IMR-90 (cell line): ENCODE data around the gene TMC3. TPM values are rescaled to one million over a fixed set of nuclear protein-coding genes. Genes with fewer than 3 reads are reported as not detected.
A peak's percentile ranks its signal among the peaks of the same experiment; 100 is the strongest.

Experiments
- ATAC-seq: fragments of 200-7000 bp; cut with Tn5 transposase; 2 replicates; pipeline ENCODE4 v1.9.1; 2020; ENCODE audit warnings: low read depth, mild to moderate bottlenecking, moderate library complexity
- BruUV-seq: library from RNA; stranded (reverse); fragments of 400-500 nt; replicated peaks from 2 replicates; lab custom pipeline; 2021; lab: Mats Ljungman, UMichigan
- CTCF ChIA-PET: fragments of 300-600 bp; formaldehyde crosslinking; extraction: SDS; loops from one replicate; lab custom pipeline; 2021; ENCODE audit warnings: antibody characterized with exemption; lab: Yijun Ruan, JAX
- POLR2A ChIA-PET: fragments of 300-600 bp; sonication (Branson Sonifier 250); formaldehyde crosslinking; loops from one replicate; lab custom pipeline; 2022; ENCODE audit warnings: antibody characterized with exemption; ENCODE audit not compliant: unreplicated experiment; lab: Charles Lee
- DNase-seq: peaks from one replicate; pipeline ENCODE4 v3.0.0; 2013
- H2AFZ ChIP-seq: replicated peaks from 2 replicates; pipeline ENCODE3; 2013; ENCODE audit warnings: low read length, mild to moderate bottlenecking; ENCODE audit not compliant: poor library complexity
- H2AK5ac ChIP-seq: 2 replicates; pipeline ENCODE4 v1.6.1; 2013; ENCODE audit warnings: low read depth, low read length, inconsistent platforms
- H2AK9ac ChIP-seq: replicated peaks from 2 replicates; pipeline ENCODE3; 2013; ENCODE audit warnings: mild to moderate bottlenecking, low read depth, low read length, moderate library complexity; ENCODE audit not compliant: poor library complexity
- H2BK120ac ChIP-seq: 2 replicates; pipeline ENCODE4 v1.6.1; 2013; ENCODE audit warnings: low read depth, low read length, inconsistent platforms
- H2BK15ac ChIP-seq: 3 replicates; pipeline ENCODE4 v1.6.1; 2013; ENCODE audit warnings: low read depth, low read length, inconsistent platforms
- H2BK20ac ChIP-seq: 2 replicates; pipeline ENCODE4 v1.6.1; 2013; ENCODE audit warnings: low read depth, mild to moderate bottlenecking, inconsistent platforms, low read length, moderate library complexity
- H2BK5ac ChIP-seq: 2 replicates; pipeline ENCODE4 v1.6.1; 2013; ENCODE audit warnings: mild to moderate bottlenecking, low read depth, low read length, inconsistent platforms; ENCODE audit not compliant: poor library complexity, severe bottlenecking
- H3K14ac ChIP-seq: replicated peaks from 2 replicates; pipeline ENCODE4 v1.6.1; 2013; ENCODE audit warnings: low read depth, low read length, inconsistent platforms
- H3K18ac ChIP-seq: 2 replicates; pipeline ENCODE4 v1.6.1; 2013; ENCODE audit warnings: low read depth, low read length, control low read depth
- H3K23ac ChIP-seq: 2 replicates; pipeline ENCODE4 v1.6.1; 2013; ENCODE audit warnings: low read depth, low read length, inconsistent platforms
- H3K27ac ChIP-seq: 2 replicates; pipeline ENCODE4 v1.5.1; 2013; ENCODE audit warnings: mild to moderate bottlenecking, control low read depth, low read length; ENCODE audit not compliant: insufficient read depth
- H3K27me3 ChIP-seq: 2 replicates; pipeline ENCODE4 v1.6.1; 2013; ENCODE audit warnings: low read length; ENCODE audit not compliant: control insufficient read depth, insufficient read depth
- H3K36me3 ChIP-seq: 2 replicates; pipeline ENCODE4 v1.6.1; 2013; ENCODE audit warnings: low read length, mixed read lengths; ENCODE audit not compliant: control insufficient read depth, insufficient read depth
- H3K4ac ChIP-seq: 2 replicates; pipeline ENCODE4 v1.6.1; 2013; ENCODE audit warnings: low read depth, low read length, inconsistent platforms
- H3K4me1 ChIP-seq: 2 replicates; pipeline ENCODE4 v1.6.1; 2013; ENCODE audit warnings: low read length, mixed read lengths; ENCODE audit not compliant: control insufficient read depth, insufficient read depth
- H3K4me2 ChIP-seq: 2 replicates; pipeline ENCODE4 v1.6.1; 2013; ENCODE audit warnings: low read depth, mild to moderate bottlenecking, control low read depth, low read length, moderate library complexity
- H3K4me3 ChIP-seq: 2 replicates; pipeline ENCODE4 v1.5.1; 2013; ENCODE audit warnings: low read depth, mild to moderate bottlenecking, control low read depth, low read length, moderate library complexity; ENCODE audit not compliant: insufficient read depth
- H3K56ac ChIP-seq: 2 replicates; pipeline ENCODE4 v1.6.1; 2013; ENCODE audit warnings: low read length, inconsistent platforms; ENCODE audit not compliant: insufficient read depth; ENCODE audit errors: extremely low read depth
- H3K79me1 ChIP-seq, 2 experiments: 2 replicates each; pipeline ENCODE4 v1.6.1; 2013; ENCODE audit warnings: low read length in 2 of 2, inconsistent platforms in 1 of 2, low read depth in 1 of 2
- H3K9ac ChIP-seq: 2 replicates; pipeline ENCODE4 v1.6.1; 2013; ENCODE audit warnings: low read depth, low read length, control low read depth
- H3K9me1 ChIP-seq: 2 replicates; pipeline ENCODE4 v1.6.1; 2013; ENCODE audit warnings: low read length, inconsistent platforms; ENCODE audit not compliant: insufficient read depth
- H3K9me3 ChIP-seq: 2 replicates; pipeline ENCODE4 v1.6.1; 2013; ENCODE audit warnings: low read length; ENCODE audit not compliant: control insufficient read depth, insufficient read depth
- H4K20me1 ChIP-seq: 2 replicates; pipeline ENCODE4 v1.6.1; 2013; ENCODE audit warnings: low read length, inconsistent platforms; ENCODE audit not compliant: insufficient read depth
- H4K5ac ChIP-seq: 2 replicates; pipeline ENCODE4 v1.6.1; 2013; ENCODE audit warnings: mild to moderate bottlenecking, low read depth, low read length, control low read depth
- H4K8ac ChIP-seq, 2 experiments: 2 replicates each; pipeline ENCODE4 v1.6.1; 2013; ENCODE audit warnings: low read depth in 2 of 2, low read length in 2 of 2, control low read depth in 1 of 2, inconsistent platforms in 1 of 2
- H4K91ac ChIP-seq: 2 replicates; pipeline ENCODE4 v1.6.1; 2013; ENCODE audit warnings: low read depth, low read length, inconsistent platforms; ENCODE audit not compliant: insufficient read depth
- BHLHE40 ChIP-seq: fragments of 150-350 bp; IDR thresholded peaks from 2 replicates; pipeline ENCODE4 v1.6.1; 2016; ENCODE audit warnings: mild to moderate bottlenecking, low read depth, low read length
- CEBPB ChIP-seq: IDR thresholded peaks from 2 replicates; pipeline ENCODE4 v1.6.1; 2012; ENCODE audit warnings: low read depth, low read length, improper control_type of control experiment
- CHD1 ChIP-seq: IDR thresholded peaks from 2 replicates; pipeline ENCODE4 v1.6.1; 2012; ENCODE audit warnings: low read depth, low read length, improper control_type of control experiment
- CTCF ChIP-seq: conservative IDR thresholded peaks from 2 replicates; pipeline ENCODE4 v1.5.1; 2012; ENCODE audit warnings: mild to moderate bottlenecking, low read depth, low read length, improper control_type of control experiment
- ELK1 ChIP-seq: fragments of 150-350 bp; IDR thresholded peaks from 2 replicates; pipeline ENCODE4 v1.6.1; 2016; ENCODE audit warnings: low read depth, mild to moderate bottlenecking, low read length, moderate library complexity, borderline replicate concordance
- FOS ChIP-seq: fragments of 150-350 bp; IDR thresholded peaks from 2 replicates; pipeline ENCODE4 v1.6.1; 2016; ENCODE audit warnings: low read depth, low read length
- MAFK ChIP-seq: IDR thresholded peaks from 2 replicates; pipeline ENCODE4 v1.6.1; 2012; ENCODE audit warnings: low read depth, low read length, improper control_type of control experiment
- MAZ ChIP-seq: IDR thresholded peaks from 2 replicates; pipeline ENCODE4 v1.6.1; 2012; ENCODE audit warnings: low read depth, mild to moderate bottlenecking, low read length, improper control_type of control experiment, moderate library complexity, borderline replicate concordance
- MXI1 ChIP-seq: IDR thresholded peaks from 2 replicates; pipeline ENCODE4 v1.6.1; 2012; ENCODE audit warnings: low read depth, mild to moderate bottlenecking, low read length, moderate library complexity, borderline replicate concordance
- NFE2L2 ChIP-seq: fragments of 150-350 bp; IDR thresholded peaks from 2 replicates; pipeline ENCODE4 v1.6.1; 2016; ENCODE audit warnings: low read depth, mild to moderate bottlenecking, low read length
- POLR2A ChIP-seq: IDR thresholded peaks from 2 replicates; pipeline ENCODE4 v1.6.1; 2012; ENCODE audit warnings: mild to moderate bottlenecking, low read depth, low read length
- RAD21 ChIP-seq: IDR thresholded peaks from 2 replicates; pipeline ENCODE4 v1.6.1; 2012; ENCODE audit warnings: low read length, improper control_type of control experiment
- RCOR1 ChIP-seq: IDR thresholded peaks from 2 replicates; pipeline ENCODE4 v1.6.1; 2012; ENCODE audit warnings: mild to moderate bottlenecking, low read length, improper control_type of control experiment; ENCODE audit not compliant: insufficient replicate concordance
- RFX5 ChIP-seq: IDR thresholded peaks from 2 replicates; pipeline ENCODE4 v1.8.0; 2012; ENCODE audit warnings: low read depth, mild to moderate bottlenecking, low read length, moderate library complexity
- SMC3 ChIP-seq: fragments of 150-350 bp; IDR thresholded peaks from 2 replicates; pipeline ENCODE4 v1.6.1; 2016; ENCODE audit warnings: low read depth, mild to moderate bottlenecking, antibody characterized with exemption, low read length, moderate library complexity
- USF2 ChIP-seq: fragments of 150-350 bp; IDR thresholded peaks from 2 replicates; pipeline ENCODE4 v1.6.1; 2017; ENCODE audit warnings: mild to moderate bottlenecking, antibody characterized with exemption, low read length, low read depth
- WGBS, 2 experiments: methylation state at CpG; one replicate each; pipeline versions ENCODE4 v1.1.5 to v1.1.7; 2013; ENCODE audit warnings: missing lambda C conversion rate in 2 of 2; ENCODE audit not compliant: insufficient read length in 1 of 2; ENCODE audit errors: extremely low coverage in 2 of 2; 5-methylcytosine and 5-hydroxymethylcytosine counted together
- dilution Hi-C: fragments of 300-500 bp; cut with HindIII; formaldehyde crosslinking; loops from one replicate; pipeline ENCODE4 v1.14.3; 2018; ENCODE audit warnings: low sequenced_read_pairs; ENCODE audit not compliant: unreplicated experiment
- in situ Hi-C: fragments of 300-500 bp; cut with MboI; formaldehyde crosslinking; loops from 3 replicates; pipeline ENCODE4 v1.14.3; 2019; ENCODE audit warnings: low sequenced_read_pairs, inconsistent platforms, mixed read lengths
- intact Hi-C: fragments of 100-400 bp; cut with micrococcal nuclease; formaldehyde crosslinking; loops from 2 replicates; pipeline ENCODE4 v1.10.0; 2022
- polyA plus RNA-seq, 3 experiments: library from polyadenylated mRNA; depleted of rRNA; stranded (reverse); fragments of >200 nt; gene quantifications; 2 replicates each; pipeline ENCODE4 v1.2.3, GENCODE V29; 2012; ENCODE audit warnings: low replicate concordance in 1 of 3
- total RNA-seq: library from RNA; depleted of rRNA; stranded (reverse); fragments of >200 nt; gene quantifications from 2 replicates; pipeline ENCODE4 v1.2.3, GENCODE V29; 2012

The TMC3 gene
- total and polyA plus RNA-seq, 2 of the 4 experiments (the other 2 are of a cell fraction), result not detected

- H4K8ac ChIP-seq, result no peak overlapping the region
- no peak overlapping the region for H3K27ac ChIP-seq
- ATAC-seq, result no peak
- no peak overlapping the region for H2BK5ac ChIP-seq
- no peak overlapping the region for H3K4ac ChIP-seq
- H3K79me1 ChIP-seq, result no peaks in the 10 kb centered on the region
- H3K14ac ChIP-seq, result peak overlapping the region; percentile 38
- H2BK15ac ChIP-seq, result no peak overlapping the region
- BruUV-seq, result no TSS peak
- H3K56ac ChIP-seq, result no peak overlapping the region
- peak overlapping the region; percentile 3 for H2BK20ac ChIP-seq
- WGBS, 2 experiments, result no CpG with 5 or more reads among the region's 1 CpG
- H3K4me3 ChIP-seq, result no peak overlapping the region
- no peak overlapping the region for H3K18ac ChIP-seq
- ChIA-PET CTCF (no interaction called here), POLR2A (no interaction called here)
- H2AFZ ChIP-seq, result no peak overlapping the region
- H2AK9ac ChIP-seq, result no peak overlapping the region
- intact Hi-C loops (loop anchor here (5.0 kb wide), 1 partner anchor 61 kb away; no protein-coding TSS in a partner anchor), in situ Hi-C loops (no loop called here), dilution Hi-C loops (no loop called here)
- H4K5ac ChIP-seq, result no peak overlapping the region
- H3K27me3 ChIP-seq, result peaks cover 3% of the 10 kb centered on the region; the same call in 1 of the 2 replicates
- no peak overlapping the region for H3K4me2 ChIP-seq
- H3K9me3 ChIP-seq, result peaks cover 2% of the 10 kb centered on the region
- H3K36me3 ChIP-seq, result no peaks in the 10 kb centered on the region
- peak overlapping the region; percentile 34; the same call in 1 of the 2 replicates for H2AK5ac ChIP-seq
- no peak overlapping the region for H4K91ac ChIP-seq
- no peak for DNase-seq
- no peak overlapping the region for H2BK120ac ChIP-seq
- H3K4me1 ChIP-seq, result peaks cover 5% of the 10 kb centered on the region; the same call in 1 of the 2 replicates
- H3K9me1 ChIP-seq, result peaks cover 7% of the 10 kb centered on the region; the same call in 1 of the 2 replicates
- no peaks in the 10 kb centered on the region for H4K20me1 ChIP-seq
- no peak overlapping the region for H3K23ac ChIP-seq
- TF ChIP-seq FOS (no peak), MAZ (no peak), RAD21 (no peak), POLR2A (no peak), CTCF (no peak), MAFK (no peak), NFE2L2 (no peak), RCOR1 (no peak), BHLHE40 (no peak), RFX5 (no peak), SMC3 (no peak), MXI1 (no peak), CHD1 (no peak), CEBPB (no peak), ELK1 (no peak), USF2 (no peak)
- no peak overlapping the region for H3K9ac ChIP-seq
Measured at GRCh38 chr15:81388436-81388770, 14.4 kb upstream of the TMC3 start.
